Neural progenitor cell (in vitro differentiated cells): Measurements from ENCODE around the gene DNAJB8.

Experiments
- EZH2phosphoT487 ChIP-seq: fragments of 200-600 bp; sonication (generic); IDR thresholded peaks from 2 replicates; pipeline ENCODE4 v1.6.1; 2017; ENCODE audit warnings: antibody characterized with exemption
- TF ChIP-seq, protein P1 (sequence below): fragments of 200-600 bp; sonication (generic); IDR thresholded peaks from 2 replicates; pipeline ENCODE4 v1.5.1; 2017; ENCODE audit warnings: antibody characterized with exemption, mild to moderate bottlenecking

GRCh38 chr3:128498901-128499530 lies 32.3 kb upstream of the DNAJB8 start:
- TF ChIP-seq, protein P1, sequence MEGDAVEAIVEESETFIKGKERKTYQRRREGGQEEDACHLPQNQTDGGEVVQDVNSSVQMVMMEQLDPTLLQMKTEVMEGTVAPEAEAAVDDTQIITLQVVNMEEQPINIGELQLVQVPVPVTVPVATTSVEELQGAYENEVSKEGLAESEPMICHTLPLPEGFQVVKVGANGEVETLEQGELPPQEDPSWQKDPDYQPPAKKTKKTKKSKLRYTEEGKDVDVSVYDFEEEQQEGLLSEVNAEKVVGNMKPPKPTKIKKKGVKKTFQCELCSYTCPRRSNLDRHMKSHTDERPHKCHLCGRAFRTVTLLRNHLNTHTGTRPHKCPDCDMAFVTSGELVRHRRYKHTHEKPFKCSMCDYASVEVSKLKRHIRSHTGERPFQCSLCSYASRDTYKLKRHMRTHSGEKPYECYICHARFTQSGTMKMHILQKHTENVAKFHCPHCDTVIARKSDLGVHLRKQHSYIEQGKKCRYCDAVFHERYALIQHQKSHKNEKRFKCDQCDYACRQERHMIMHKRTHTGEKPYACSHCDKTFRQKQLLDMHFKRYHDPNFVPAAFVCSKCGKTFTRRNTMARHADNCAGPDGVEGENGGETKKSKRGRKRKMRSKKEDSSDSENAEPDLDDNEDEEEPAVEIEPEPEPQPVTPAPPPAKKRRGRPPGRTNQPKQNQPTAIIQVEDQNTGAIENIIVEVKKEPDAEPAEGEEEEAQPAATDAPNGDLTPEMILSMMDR = no peak
- no peak for TF ChIP-seq EZH2phosphoT487
